Mesodermal cell (in vitro differentiated cells): ENCODE data around the gene PTGIR.

Experiments used
- H3K27ac ChIP-seq: 2 replicates; pipeline ENCODE4 v1.7.0; 2013; ENCODE audit warnings: mild to moderate bottlenecking, low read depth, low read length, moderate library complexity; ENCODE audit not compliant: severe bottlenecking
- H3K36me3 ChIP-seq: 2 replicates; pipeline ENCODE4 v1.7.1; 2013; ENCODE audit warnings: mild to moderate bottlenecking, low read length, moderate library complexity; ENCODE audit not compliant: control insufficient read depth, insufficient read depth
- H3K4me1 ChIP-seq: one replicate; pipeline ENCODE4 v1.7.1; 2013; ENCODE audit warnings: mild to moderate bottlenecking, low read length; ENCODE audit not compliant: insufficient read depth, control insufficient read depth, poor library complexity, severe bottlenecking
- H3K4me3 ChIP-seq: 2 replicates; pipeline ENCODE4 v1.7.0; 2013; ENCODE audit warnings: low read length, control low read depth, mild to moderate bottlenecking; ENCODE audit not compliant: insufficient read depth, poor library complexity, severe bottlenecking; ENCODE audit errors: extremely low read depth
- H3K9me3 ChIP-seq: 2 replicates; pipeline ENCODE4 v1.7.1; 2013; ENCODE audit warnings: mild to moderate bottlenecking, low read length, moderate library complexity; ENCODE audit not compliant: control insufficient read depth
- WGBS, 2 experiments: methylation state at CpG; one replicate each; pipeline ENCODE4 v1.1.5; 2013; ENCODE audit warnings: missing lambda C conversion rate in 2 of 2; ENCODE audit not compliant: insufficient coverage in 2 of 2; 5-methylcytosine and 5-hydroxymethylcytosine counted together

Gene PTGIR

GRCh38 chr19:46571495-46571894, 53.4 kb downstream of the PTGIR start:
- H3K4me1 ChIP-seq, result no peaks in the 10 kb centered on the region
- WGBS, 2 experiments, result 33 to 34% methylated on average over 4 to 5 of the region's 5 CpGs
- H3K36me3 ChIP-seq, result no peaks in the 10 kb centered on the region
- H3K27ac ChIP-seq, result no peak overlapping the region
- H3K4me3 ChIP-seq, result no peak overlapping the region
- no peaks in the 10 kb centered on the region for H3K9me3 ChIP-seq
